ENCODE results near the gene XPR1. TPM values are rescaled to one million over a fixed set of nuclear protein-coding genes. Genes with fewer than 3 reads are reported as not detected.

XPR1 gene
- total and polyA plus RNA-seq, 2 of the 8 experiments (the other 6 are each of a cell fraction or from before 2014, with no cell fraction given): 28.6 to 43.9 TPM

GRCh38 chr1:180626711-180627110 lies 5.1 kb upstream of the XPR1 start:
- ChIA-PET POLR2A (ENCODE audit: partially characterized antibody) (no interaction called here), CTCF (ENCODE audit: partially characterized antibody) (interaction anchor here (0.9 to 1.7 kb wide), 5 partner anchors 9 to 237 kb away, joined by 3 to 4 read pairs (median 3); no protein-coding TSS in a partner anchor)
- DNase-seq (ENCODE audit: low read depth in 1 of 2, low spot score in 2 of 2): no peak
- H2AK5ac ChIP-seq (ENCODE audit: low read depth, low read length): no peak overlapping the region
- no peak overlapping the region for H3K4ac ChIP-seq (replicated peaks; ENCODE audit: insufficient read length, low read depth, low read length)
- no peak overlapping the region for H3K14ac ChIP-seq (ENCODE audit: insufficient read length)
- H3K79me1 ChIP-seq (ENCODE audit: low read depth, low read length): no peaks in the 10 kb centered on the region
- no peak overlapping the region for H2BK20ac ChIP-seq (ENCODE audit: low read length)
- no peak overlapping the region for H3K4me3 ChIP-seq (ENCODE audit: extremely low read depth in 1 of 4, insufficient read depth in 2 of 4, low read depth in 3 of 4, low read length in 4 of 4)
- H3K9me3 ChIP-seq (ENCODE audit: insufficient read depth in 2 of 2, low read depth in 1 of 2, low read length in 1 of 2): no peaks in the 10 kb centered on the region
- no peak overlapping the region for H3K18ac ChIP-seq (ENCODE audit: extremely low read depth, low read length)
- H4K8ac ChIP-seq (ENCODE audit: extremely low read depth, insufficient read depth, low read length): no peak overlapping the region
- H3K4me1 ChIP-seq (replicated peaks in 1 of 4; ENCODE audit: control insufficient read depth in 3 of 4, insufficient read depth in 4 of 4, low read length in 3 of 4): peaks cover 0 to 2% (median under 1%) of the 10 kb centered on the region in 4 experiments; a peak in 1 of 7 replicates
- no peak overlapping the region for H3K23ac ChIP-seq (ENCODE audit: insufficient read length)
- H3K79me2 ChIP-seq (ENCODE audit: control insufficient read depth in 1 of 2, insufficient read depth in 2 of 2, low read length in 2 of 2): no peaks in the 10 kb centered on the region
- H3K23me2 ChIP-seq (ENCODE audit: low read depth, low read length): no peaks in the 10 kb centered on the region
- no peak overlapping the region for H2BK15ac ChIP-seq (ENCODE audit: low read length)
- no peak overlapping the region for H3K27ac ChIP-seq (ENCODE audit: low read depth, low read length)
- no peak for FAIRE-seq
- no peak overlapping the region for H3K4me2 ChIP-seq (ENCODE audit: insufficient read depth in 1 of 2, low read depth in 2 of 2, low read length in 2 of 2)
- 92% methylated on average over 1 of the region's 1 CpG; no CpG with 5 or more reads in 1 of the 2 experiments for WGBS, 2 experiments (ENCODE audit: extremely low coverage in 1 of 2, insufficient coverage in 1 of 2, insufficient read length in 1 of 2, insufficient replicate concordance in 2 of 2, low coverage in 1 of 2, low lambda C conversion rate in 2 of 2, missing lambda C conversion rate in 1 of 2)
- no peak overlapping the region for H2BK12ac ChIP-seq (ENCODE audit: low read depth, low read length)
- no peak overlapping the region for H2BK5ac ChIP-seq (ENCODE audit: low read depth, low read length)
- no peaks in the 10 kb centered on the region for H3K36me3 ChIP-seq (ENCODE audit: control insufficient read depth in 2 of 4, insufficient read depth in 4 of 4, low read length in 3 of 4)
- no peaks in the 10 kb centered on the region for H4K20me1 ChIP-seq (replicated peaks in 1 of 2; ENCODE audit: control insufficient read depth in 1 of 2, insufficient read depth in 2 of 2, low read length in 2 of 2)
- H2BK120ac ChIP-seq (replicated peaks; ENCODE audit: low read depth, low read length): no peak overlapping the region
- H4K5ac ChIP-seq (ENCODE audit: insufficient read length, low read depth, low read length): no peak overlapping the region
- no peaks in the 10 kb centered on the region for H3K27me3 ChIP-seq (replicated peaks in 1 of 4; ENCODE audit: control insufficient read depth in 3 of 4, extremely low read depth in 1 of 4, insufficient read depth in 3 of 4, low read length in 3 of 4)
- no peak overlapping the region for H3K9ac ChIP-seq (replicated peaks in 1 of 4; ENCODE audit: extremely low read depth in 1 of 4, low read depth in 3 of 4, low read length in 3 of 4)
- H4K91ac ChIP-seq (replicated peaks; ENCODE audit: insufficient read length, low read length): no peak overlapping the region
- H3K56ac ChIP-seq (replicated peaks; ENCODE audit: insufficient read length, low read depth, low read length): no peak overlapping the region
- H2AFZ ChIP-seq (ENCODE audit: low read length): no peak overlapping the region
- no peak for TF ChIP-seq RFX5 (IDR thresholded peaks at IDR 0.05; ENCODE audit: borderline replicate concordance, low read depth, low read length)
- TF ChIP-seq CHD2 (IDR thresholded peaks at IDR 0.05; ENCODE audit: low read length): no peak
- TF ChIP-seq POU5F1 (IDR thresholded peaks at IDR 0.05; ENCODE audit: low read depth, low read length): no peak
- TF ChIP-seq NRF1 (IDR thresholded peaks at IDR 0.05; ENCODE audit: low read depth, low read length): no peak
- TF ChIP-seq CTBP2 (IDR thresholded peaks at IDR 0.05; ENCODE audit: borderline replicate concordance, insufficient read depth, insufficient read length, low read length): no peak
- TF ChIP-seq BCL11A (IDR thresholded peaks at IDR 0.05; ENCODE audit: low read depth in 2 of 2, low read length in 2 of 2): no peak
- TF ChIP-seq SRF (IDR thresholded peaks at IDR 0.05; ENCODE audit: low read depth, low read length): no peak
- TF ChIP-seq JUND (IDR thresholded peaks at IDR 0.05; ENCODE audit: low read length): no peak
- TF ChIP-seq, protein P1, sequence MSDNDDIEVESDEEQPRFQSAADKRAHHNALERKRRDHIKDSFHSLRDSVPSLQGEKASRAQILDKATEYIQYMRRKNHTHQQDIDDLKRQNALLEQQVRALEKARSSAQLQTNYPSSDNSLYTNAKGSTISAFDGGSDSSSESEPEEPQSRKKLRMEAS (IDR thresholded peaks at IDR 0.05): no peak
- TF ChIP-seq TEAD4 (IDR thresholded peaks at IDR 0.05; ENCODE audit: low read depth, low read length): no peak
- no peak for TF ChIP-seq CBX8 (IDR thresholded peaks at IDR 0.05; ENCODE audit: borderline replicate concordance, low read depth, low read length)
- no peak for TF ChIP-seq CEBPB (IDR thresholded peaks at IDR 0.05; ENCODE audit: low read depth, low read length)
- TF ChIP-seq MAFK (IDR thresholded peaks at IDR 0.05; ENCODE audit: low read depth, low read length): no peak
- no peak for TF ChIP-seq CBX5 (IDR thresholded peaks at IDR 0.05; ENCODE audit: low read depth, low read length)
- no peak for TF ChIP-seq GTF2F1 (IDR thresholded peaks at IDR 0.05; ENCODE audit: borderline replicate concordance, low read depth, low read length)

All from H1 (cell line).